Fibroblast of pulmonary artery (primary cell): ENCODE data around the gene VWA3A.

ENCODE experiments used
- DNase-seq: peaks from one replicate; pipeline ENCODE4 v3.0.0-alpha.2; 2010; ENCODE audit warnings: low read depth
- H3K4me3 ChIP-seq: replicated peaks from 2 replicates; pipeline ENCODE4 v1.5.1; 2011; ENCODE audit warnings: low read depth, mild to moderate bottlenecking, control low read depth, low read length, moderate library complexity
- TF ChIP-seq, protein P1 (sequence below): IDR thresholded peaks from 2 replicates; pipeline ENCODE4 v1.5.1; 2011; ENCODE audit warnings: mild to moderate bottlenecking, control low read depth, low read length, inconsistent platforms; ENCODE audit errors: missing control alignments

Gene VWA3A

GRCh38 chr16:22183335-22183734 lies 91.0 kb downstream of the VWA3A start:
- DNase-seq = no peak
- no peak overlapping the region for H3K4me3 ChIP-seq
- TF ChIP-seq, protein P1, sequence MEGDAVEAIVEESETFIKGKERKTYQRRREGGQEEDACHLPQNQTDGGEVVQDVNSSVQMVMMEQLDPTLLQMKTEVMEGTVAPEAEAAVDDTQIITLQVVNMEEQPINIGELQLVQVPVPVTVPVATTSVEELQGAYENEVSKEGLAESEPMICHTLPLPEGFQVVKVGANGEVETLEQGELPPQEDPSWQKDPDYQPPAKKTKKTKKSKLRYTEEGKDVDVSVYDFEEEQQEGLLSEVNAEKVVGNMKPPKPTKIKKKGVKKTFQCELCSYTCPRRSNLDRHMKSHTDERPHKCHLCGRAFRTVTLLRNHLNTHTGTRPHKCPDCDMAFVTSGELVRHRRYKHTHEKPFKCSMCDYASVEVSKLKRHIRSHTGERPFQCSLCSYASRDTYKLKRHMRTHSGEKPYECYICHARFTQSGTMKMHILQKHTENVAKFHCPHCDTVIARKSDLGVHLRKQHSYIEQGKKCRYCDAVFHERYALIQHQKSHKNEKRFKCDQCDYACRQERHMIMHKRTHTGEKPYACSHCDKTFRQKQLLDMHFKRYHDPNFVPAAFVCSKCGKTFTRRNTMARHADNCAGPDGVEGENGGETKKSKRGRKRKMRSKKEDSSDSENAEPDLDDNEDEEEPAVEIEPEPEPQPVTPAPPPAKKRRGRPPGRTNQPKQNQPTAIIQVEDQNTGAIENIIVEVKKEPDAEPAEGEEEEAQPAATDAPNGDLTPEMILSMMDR = no peak

DNA sequence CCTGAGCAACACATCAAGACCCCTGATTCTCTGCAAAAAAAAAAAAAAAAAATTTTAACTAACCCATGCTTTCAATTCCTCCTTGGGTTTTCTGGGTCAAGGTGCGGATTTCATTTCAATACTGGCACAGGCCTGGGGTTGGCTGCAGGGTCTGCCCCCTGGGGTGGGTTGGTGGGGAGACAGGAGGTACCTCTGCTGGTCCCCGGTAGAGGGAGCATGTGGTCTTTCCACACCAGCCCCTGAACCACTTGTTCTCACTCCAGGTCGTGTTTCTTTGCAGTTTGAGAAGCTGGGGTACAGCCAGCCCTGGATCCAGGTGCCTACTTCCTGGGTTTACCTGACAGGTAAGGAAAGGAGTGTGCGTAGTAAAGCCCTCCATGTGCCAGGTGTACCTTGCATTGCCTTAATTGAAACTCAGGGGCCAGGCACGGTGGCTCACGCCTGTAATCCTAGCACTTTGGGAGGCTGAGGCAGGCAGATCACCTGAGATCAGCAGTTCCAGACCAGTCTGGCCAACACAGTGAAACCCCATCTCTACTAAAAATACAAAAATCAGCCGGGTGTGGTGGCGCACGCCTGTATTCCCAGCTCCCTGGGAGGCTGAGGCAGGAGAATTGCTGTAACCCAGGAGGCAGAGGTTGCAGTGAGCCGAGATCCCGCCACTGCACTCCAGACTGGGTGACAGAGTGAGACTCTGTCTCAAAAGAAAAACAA lies 91.7 kb downstream of the VWA3A start:
- TF ChIP-seq, protein P1 = peak; percentile 39
- H3K4me3 ChIP-seq = no peak overlapping the region
- no peak for DNase-seq

GRCh38 chr16:22184615-22184968 lies 92.3 kb downstream of the VWA3A start:
- H3K4me3 ChIP-seq = no peak overlapping the region
- TF ChIP-seq, protein P1 = no peak
- DNase-seq = no peak

DNA sequence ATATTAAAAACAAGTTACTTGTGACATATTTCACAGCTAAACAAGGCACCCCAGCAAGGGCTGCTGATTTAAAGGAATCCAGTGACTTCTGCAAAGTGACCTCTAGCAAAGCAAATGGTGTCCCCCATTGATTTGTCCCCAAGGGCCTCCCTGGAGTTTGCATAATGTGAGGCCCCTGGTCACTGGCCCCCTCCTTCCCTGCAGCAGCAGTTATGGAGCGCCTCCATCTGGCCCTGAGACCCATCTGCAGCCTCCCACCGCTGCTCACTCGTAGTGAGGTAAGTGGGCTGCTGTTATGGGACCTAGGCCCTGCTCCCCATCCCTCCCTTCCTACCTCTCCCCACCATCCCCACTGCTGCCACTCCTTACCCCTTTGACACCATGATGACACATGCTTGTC lies 94.2 kb downstream of the VWA3A start:
- DNase-seq = no peak
- TF ChIP-seq, protein P1 = peak; percentile 21
- no peak overlapping the region for H3K4me3 ChIP-seq

- TF ChIP-seq, protein P1 = no peak
- no peak overlapping the region for H3K4me3 ChIP-seq
- no peak for DNase-seq
Observed at GRCh38 chr16:22188267-22188594, 95.9 kb downstream of the VWA3A start.

- DNase-seq = peak; percentile 96
- TF ChIP-seq, protein P1 = peak; percentile 91
- no peak overlapping the region for H3K4me3 ChIP-seq
Observed at GRCh38 chr16:22188595-22189442, 96.5 kb downstream of the VWA3A start.
